Measurements from ENCODE around the gene SPATA18.

GRCh38 chr4:52014903-52015302, 36.2 kb upstream of the SPATA18 start:
- TF ChIP-seq REST (IDR thresholded peaks at IDR 0.05; ENCODE audit: insufficient replicate concordance, low read depth), result no peak
- TF ChIP-seq, protein P1, sequence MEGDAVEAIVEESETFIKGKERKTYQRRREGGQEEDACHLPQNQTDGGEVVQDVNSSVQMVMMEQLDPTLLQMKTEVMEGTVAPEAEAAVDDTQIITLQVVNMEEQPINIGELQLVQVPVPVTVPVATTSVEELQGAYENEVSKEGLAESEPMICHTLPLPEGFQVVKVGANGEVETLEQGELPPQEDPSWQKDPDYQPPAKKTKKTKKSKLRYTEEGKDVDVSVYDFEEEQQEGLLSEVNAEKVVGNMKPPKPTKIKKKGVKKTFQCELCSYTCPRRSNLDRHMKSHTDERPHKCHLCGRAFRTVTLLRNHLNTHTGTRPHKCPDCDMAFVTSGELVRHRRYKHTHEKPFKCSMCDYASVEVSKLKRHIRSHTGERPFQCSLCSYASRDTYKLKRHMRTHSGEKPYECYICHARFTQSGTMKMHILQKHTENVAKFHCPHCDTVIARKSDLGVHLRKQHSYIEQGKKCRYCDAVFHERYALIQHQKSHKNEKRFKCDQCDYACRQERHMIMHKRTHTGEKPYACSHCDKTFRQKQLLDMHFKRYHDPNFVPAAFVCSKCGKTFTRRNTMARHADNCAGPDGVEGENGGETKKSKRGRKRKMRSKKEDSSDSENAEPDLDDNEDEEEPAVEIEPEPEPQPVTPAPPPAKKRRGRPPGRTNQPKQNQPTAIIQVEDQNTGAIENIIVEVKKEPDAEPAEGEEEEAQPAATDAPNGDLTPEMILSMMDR (IDR thresholded peaks at IDR 0.05; ENCODE audit: insufficient read depth, low read length), result no peak

All from HL-60 (cell line).